Measurements from ENCODE around the gene DNAJB9. TPM values are rescaled to one million over a fixed set of nuclear protein-coding genes. Genes with fewer than 3 reads are reported as not detected.

DNAJB9 gene
- total and polyA plus RNA-seq, 9 of the 15 experiments (the other 6 are each of a cell fraction or from before 2014, with no cell fraction given): 4.3 to 34.2 (median 9.6) TPM

GRCh38 chr7:108525327-108525984 is 44.2 kb upstream of the DNAJB9 start (continued):
- TF ChIP-seq ZBTB49 (CRISPR knock-in tag; IDR thresholded peaks at IDR 0.05; ENCODE audit: borderline replicate concordance) (0 out of 2 replicates have a peak, but pooled peaks have one; percentile 21), ZFP30 (CRISPR knock-in tag; IDR thresholded peaks at IDR 0.05; ENCODE audit: borderline replicate concordance) (no peak), CHD4 (IDR thresholded peaks at IDR 0.05; ENCODE audit: insufficient read depth, insufficient replicate concordance, low read depth, low read length, poor library complexity, severe bottlenecking) (no peak), HDAC8 (tag; IDR thresholded peaks at IDR 0.05) (peak; percentile 53; the same call in 1 of the 2 replicates), ZNF584 (CRISPR knock-in tag; IDR thresholded peaks at IDR 0.05; ENCODE audit: low read depth) (no peak), MTA1 (IDR thresholded peaks at IDR 0.05; ENCODE audit: borderline replicate concordance) (0 out of 2 replicates have a peak, but pooled peaks have one; percentile 14), SETDB1 (IDR thresholded peaks at IDR 0.05; ENCODE audit: low read length) (no peak), ZBTB17 (CRISPR knock-in tag; IDR thresholded peaks at IDR 0.05) (peak; percentile 77; the same call in 1 of the 2 replicates), TAF7 (tag; IDR thresholded peaks at IDR 0.05) (0 out of 2 replicates have a peak, but pooled peaks have one; percentile 38), E2F5 (CRISPR knock-in tag; IDR thresholded peaks at IDR 0.05) (no peak), CBFA2T3 (IDR thresholded peaks at IDR 0.05) (peak; percentile 73), JUND (IDR thresholded peaks at IDR 0.05; ENCODE audit: borderline replicate concordance, low read depth, low read length) (peak; percentile 74), JUND (tag; IDR thresholded peaks at IDR 0.05; ENCODE audit: borderline replicate concordance, low read depth, low read length) (peak; percentile 76), PBX2 (CRISPR knock-in tag; IDR thresholded peaks at IDR 0.05; ENCODE audit: low read depth) (no peak), PBX2 (tag; conservative IDR thresholded peaks at IDR 0.05; ENCODE audit: low read depth) (0 out of 2 replicates have a peak, but pooled peaks have one; percentile 19), CHAMP1 (IDR thresholded peaks at IDR 0.05) (no peak)

Measured in K562 (cell line).